ENCODE measurements around the gene CYP2A6. TPM values are rescaled to one million over a fixed set of nuclear protein-coding genes. Genes with fewer than 3 reads are reported as not detected.
"Not testable (repeated sequence)": the region's sequence is repeated elsewhere in the genome, so short reads cannot be mapped to it uniquely, and the experiment has no call there.

The CYP2A6 gene
- total RNA-seq, 1 donor from 2014 or later = not detected

GRCh38 chr19:40831502-40832430, 18.5 kb downstream of the CYP2A6 start:
- Histone ChIP-seq H4K20me1 (ENCODE audit: low read depth) (no peaks in the 10 kb centered on the region), H3K27ac (no peak overlapping the region), H2AFZ (replicated peaks) (no peak overlapping the region), H3K4me3 (no peak overlapping the region), H3K79me2 (ENCODE audit: low read depth) (no peaks in the 10 kb centered on the region), H3K9ac (no peak overlapping the region), H3F3A (ENCODE audit: low read depth) (no peaks in the 10 kb centered on the region), H3K4me1 (no peaks in the 10 kb centered on the region), H3K4me2 (no peak overlapping the region), H3K27me3 (no peaks in the 10 kb centered on the region), H3K36me3 (no peaks in the 10 kb centered on the region), H3K9me3 (ENCODE audit: low read depth) (no peaks in the 10 kb centered on the region)
- peaks cover 4% of the 10 kb centered on the region for H3K27me3 Mint-ChIP-seq (ENCODE audit: insufficient read depth, low read depth)
- peaks cover 9% of the 10 kb centered on the region for H3K36me3 Mint-ChIP-seq
- no peak for DNase-seq (ENCODE audit: low spot score)
- no peaks in the 10 kb centered on the region for H3K9me3 Mint-ChIP-seq
- H3K4me1 Mint-ChIP-seq = no peaks in the 10 kb centered on the region
- TF ChIP-seq, protein P1, sequence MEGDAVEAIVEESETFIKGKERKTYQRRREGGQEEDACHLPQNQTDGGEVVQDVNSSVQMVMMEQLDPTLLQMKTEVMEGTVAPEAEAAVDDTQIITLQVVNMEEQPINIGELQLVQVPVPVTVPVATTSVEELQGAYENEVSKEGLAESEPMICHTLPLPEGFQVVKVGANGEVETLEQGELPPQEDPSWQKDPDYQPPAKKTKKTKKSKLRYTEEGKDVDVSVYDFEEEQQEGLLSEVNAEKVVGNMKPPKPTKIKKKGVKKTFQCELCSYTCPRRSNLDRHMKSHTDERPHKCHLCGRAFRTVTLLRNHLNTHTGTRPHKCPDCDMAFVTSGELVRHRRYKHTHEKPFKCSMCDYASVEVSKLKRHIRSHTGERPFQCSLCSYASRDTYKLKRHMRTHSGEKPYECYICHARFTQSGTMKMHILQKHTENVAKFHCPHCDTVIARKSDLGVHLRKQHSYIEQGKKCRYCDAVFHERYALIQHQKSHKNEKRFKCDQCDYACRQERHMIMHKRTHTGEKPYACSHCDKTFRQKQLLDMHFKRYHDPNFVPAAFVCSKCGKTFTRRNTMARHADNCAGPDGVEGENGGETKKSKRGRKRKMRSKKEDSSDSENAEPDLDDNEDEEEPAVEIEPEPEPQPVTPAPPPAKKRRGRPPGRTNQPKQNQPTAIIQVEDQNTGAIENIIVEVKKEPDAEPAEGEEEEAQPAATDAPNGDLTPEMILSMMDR (IDR thresholded peaks at IDR 0.05) = no peak
- no peak overlapping the region for H3K4me3 Mint-ChIP-seq
- H3K27ac Mint-ChIP-seq = no peak overlapping the region

GRCh38 chr19:40830741-40831140, 19.5 kb downstream of the CYP2A6 start:
- not testable (repeated sequence) for H3K27me3 ChIP-seq; H3K4me1 ChIP-seq; H3K9ac ChIP-seq; H3K9me3 Mint-ChIP-seq; H3K4me1 Mint-ChIP-seq; H3K4me3 Mint-ChIP-seq; H3K4me2 ChIP-seq; H4K20me1 ChIP-seq (ENCODE audit: low read depth); H3K36me3 ChIP-seq; H3K4me3 ChIP-seq; H3F3A ChIP-seq (ENCODE audit: low read depth); H3K9me3 ChIP-seq (ENCODE audit: low read depth); H3K27me3 Mint-ChIP-seq (ENCODE audit: insufficient read depth, low read depth); H3K27ac ChIP-seq; DNase-seq (ENCODE audit: low spot score); H3K79me2 ChIP-seq (ENCODE audit: low read depth); H3K27ac Mint-ChIP-seq; H2AFZ ChIP-seq (replicated peaks)
- H3K36me3 Mint-ChIP-seq = peaks cover 12% of the 10 kb centered on the region

GRCh38 chr19:40829205-40829604, 21.0 kb downstream of the CYP2A6 start:
- no peaks in the 10 kb centered on the region for H3K79me2 ChIP-seq (ENCODE audit: low read depth)
- H3K27me3 Mint-ChIP-seq (ENCODE audit: insufficient read depth, low read depth) = peaks cover 4% of the 10 kb centered on the region
- H3K4me2 ChIP-seq = no peak overlapping the region
- no peaks in the 10 kb centered on the region for H3K9me3 Mint-ChIP-seq
- H2AFZ ChIP-seq (replicated peaks) = no peak overlapping the region
- no peaks in the 10 kb centered on the region for H3K4me1 Mint-ChIP-seq
- H3K9ac ChIP-seq = no peak overlapping the region
- H3K4me3 ChIP-seq = no peak overlapping the region
- H3K27me3 ChIP-seq = no peaks in the 10 kb centered on the region
- H3K4me1 ChIP-seq = no peaks in the 10 kb centered on the region
- no peaks in the 10 kb centered on the region for H3K36me3 ChIP-seq
- TF ChIP-seq, protein P1 (IDR thresholded peaks at IDR 0.05) = no peak
- TF ChIP-seq EZH2phosphoT487 (IDR thresholded peaks at IDR 0.05) = no peak
- no peak for TF ChIP-seq EZH2 (IDR thresholded peaks at IDR 0.05)
- no peaks in the 10 kb centered on the region for H3F3A ChIP-seq (ENCODE audit: low read depth)
- no peak overlapping the region for H3K4me3 Mint-ChIP-seq
- H3K9me3 ChIP-seq (ENCODE audit: low read depth) = no peaks in the 10 kb centered on the region
- peaks cover 12% of the 10 kb centered on the region for H3K36me3 Mint-ChIP-seq
- H4K20me1 ChIP-seq (ENCODE audit: low read depth) = no peaks in the 10 kb centered on the region
- no peak for DNase-seq (ENCODE audit: low spot score)
- no peak overlapping the region for H3K27ac ChIP-seq
- no peak overlapping the region for H3K27ac Mint-ChIP-seq
